T-helper 2 cell (primary cell): ENCODE data around the gene ARMC6.
"Not testable (repeated sequence)": the region's sequence is repeated elsewhere in the genome, so short reads cannot be mapped to it uniquely, and the experiment has no call there.

ENCODE experiments used
- DNase-seq, 5 experiments: peaks; one replicate each; pipeline versions ENCODE4 v3.0.0 to v3.0.0-alpha.2; 2012 to 2022

ARMC6 gene

DNA sequence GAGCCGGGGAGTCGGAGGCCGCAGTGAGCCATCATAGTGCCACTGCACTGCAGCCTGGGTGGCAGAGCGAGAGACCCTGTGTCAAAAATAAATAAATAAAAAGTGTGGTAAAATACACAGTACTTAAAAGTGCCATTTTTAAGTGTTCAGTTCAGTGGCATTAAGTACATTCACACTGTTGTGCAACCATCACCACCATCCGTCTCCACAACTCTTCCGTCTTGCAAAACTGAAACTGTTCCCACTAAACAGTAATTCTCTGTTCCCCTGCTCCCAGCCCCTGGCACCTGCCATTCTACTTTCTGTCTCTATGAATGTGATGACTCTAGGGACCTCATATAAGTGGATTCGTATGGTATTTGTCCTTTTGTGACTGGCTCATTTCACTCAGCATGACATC lies 43.7 kb downstream of the ARMC6 start:
- DNase-seq = no peak

DNA sequence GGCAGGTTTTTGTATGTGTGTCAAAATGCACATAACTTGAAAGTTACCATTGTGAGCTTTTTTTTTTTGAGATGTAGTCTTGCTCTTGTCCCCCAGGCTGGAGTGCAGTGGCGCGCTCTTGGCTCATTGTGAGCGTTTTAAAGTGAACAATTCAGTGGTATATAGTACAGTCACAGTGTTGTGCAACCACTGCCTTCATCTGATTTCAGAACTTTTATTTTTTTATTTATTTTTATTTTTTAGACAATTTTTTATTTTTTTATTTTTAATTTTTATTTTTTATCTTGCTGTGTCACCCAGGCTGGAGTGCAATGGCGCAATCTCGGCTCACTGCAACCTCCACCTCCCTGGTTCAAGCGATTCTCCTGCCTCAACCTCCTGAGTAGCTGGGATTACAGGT lies 45.4 kb downstream of the ARMC6 start:
- DNase-seq = no peak

DNA sequence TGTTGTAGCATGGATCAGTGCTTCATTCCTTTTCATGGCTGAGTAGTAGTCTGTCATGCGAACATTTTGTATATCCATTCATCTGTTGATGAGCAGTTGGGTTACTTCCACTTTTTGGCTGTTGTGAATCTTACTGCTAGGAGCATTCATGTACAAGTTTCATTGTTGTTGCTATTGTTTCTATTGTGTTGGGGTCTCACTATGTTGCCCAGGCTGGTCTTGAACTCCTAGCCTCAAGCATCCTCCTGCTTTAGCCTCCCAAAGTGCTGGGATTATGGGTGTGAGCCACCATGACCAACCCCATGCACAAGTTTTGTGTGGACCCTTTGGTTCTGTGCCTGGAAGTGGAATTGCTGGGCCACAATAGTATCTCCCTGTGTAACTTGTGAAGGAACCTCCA lies 46.2 kb downstream of the ARMC6 start:
- DNase-seq = no peak

DNA sequence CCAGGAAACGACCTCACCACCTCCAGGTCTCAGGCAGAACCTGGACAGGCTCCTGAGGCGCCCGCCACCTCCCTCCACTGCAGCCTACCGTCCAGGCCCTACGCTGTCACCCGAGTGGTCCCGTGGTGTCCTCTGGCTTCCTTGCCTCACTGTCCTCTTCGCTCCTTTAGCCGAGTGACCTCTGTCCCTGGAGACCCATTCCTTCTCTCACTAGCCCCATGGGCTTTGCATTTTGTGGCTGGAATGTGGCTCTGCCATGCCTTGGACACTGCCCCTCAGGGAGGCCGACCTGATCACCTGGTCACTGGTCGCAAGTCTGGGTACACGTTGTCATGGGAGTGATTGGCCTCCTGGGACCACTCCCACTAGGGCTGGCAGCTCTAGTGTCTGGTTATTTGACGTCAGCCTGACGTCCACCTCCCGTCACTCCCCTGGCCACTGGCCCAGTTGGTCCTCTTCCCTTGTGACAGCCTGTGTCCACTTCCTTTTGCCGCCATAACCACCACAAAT lies 48.3 kb downstream of the ARMC6 start:
- no peak for DNase-seq

DNA sequence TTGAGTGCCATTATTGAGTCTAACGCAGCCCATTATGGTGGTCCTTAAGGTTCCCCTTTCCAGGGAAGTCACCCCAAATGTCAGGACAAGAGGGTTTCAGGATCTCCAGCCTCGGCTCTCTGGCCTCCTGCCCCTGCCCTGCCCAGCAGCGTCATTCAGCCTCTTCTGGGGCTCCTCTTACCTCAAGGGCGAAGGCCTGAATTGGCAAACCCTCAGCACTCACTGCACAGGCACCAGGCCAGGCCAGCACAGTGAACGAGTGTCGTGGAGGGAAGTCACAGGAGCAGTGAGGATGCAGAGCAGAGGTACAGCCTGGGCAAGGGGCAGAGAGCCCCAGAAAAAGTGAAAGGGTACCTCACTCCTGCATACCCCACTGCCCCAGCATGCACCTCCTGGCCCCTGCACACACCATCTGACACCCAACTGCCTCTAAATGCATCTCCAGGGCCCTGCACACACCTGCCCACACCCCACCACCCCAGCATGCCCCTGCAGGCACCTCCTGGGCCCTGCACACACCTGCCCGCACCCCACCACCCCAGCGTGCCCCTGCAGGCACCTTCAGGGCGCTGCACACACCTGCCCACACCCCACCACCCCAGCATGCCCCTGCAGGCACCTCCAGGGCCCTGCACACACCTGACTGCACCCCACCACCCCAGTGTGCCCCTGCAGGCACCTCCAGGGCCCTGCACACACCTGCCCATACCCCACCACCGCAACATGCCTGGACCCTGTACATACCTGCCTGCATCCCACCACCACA lies 50.2 kb downstream of the ARMC6 start:
- DNase-seq = no peak

DNA sequence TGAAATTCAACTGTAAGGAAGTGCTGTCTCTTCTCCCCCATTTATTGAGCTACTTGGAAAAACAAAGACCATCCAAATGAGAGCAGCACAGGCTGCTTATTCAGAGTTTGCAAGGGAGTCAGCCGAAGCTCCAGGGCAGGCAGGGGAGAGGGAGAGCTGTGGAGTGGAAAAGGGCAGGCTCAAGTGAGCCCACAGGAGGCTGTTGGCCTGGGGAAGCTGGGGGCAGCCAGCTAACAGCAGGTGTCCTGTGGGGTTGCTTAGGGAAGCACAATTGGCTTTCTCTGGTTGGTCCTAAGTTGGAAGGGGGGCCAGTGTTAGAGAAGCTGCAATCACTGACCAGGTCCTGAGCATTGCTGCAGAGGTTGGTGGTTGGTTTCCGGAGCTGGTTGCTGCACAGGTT lies 54.3 kb downstream of the ARMC6 start:
- DNase-seq = no peak

DNA sequence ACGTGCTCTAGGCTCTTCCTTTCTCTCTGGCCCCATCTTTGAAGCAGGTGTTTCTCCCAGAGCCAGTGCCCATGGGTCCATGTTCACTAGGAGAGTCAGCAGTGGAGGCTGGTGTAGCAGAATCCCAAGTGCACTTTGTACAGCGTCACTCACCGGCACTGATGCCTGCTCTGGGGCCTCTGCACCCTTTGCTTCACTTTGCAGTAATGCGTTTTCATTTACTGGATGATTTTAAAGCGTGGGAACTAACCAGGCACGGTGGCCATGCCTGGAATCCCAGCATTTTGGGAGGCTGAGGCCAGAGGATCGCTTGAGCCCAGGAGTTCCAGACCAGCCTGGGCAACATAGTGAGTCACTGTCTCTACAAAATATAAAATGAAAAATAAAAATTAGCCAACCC lies 61.1 kb downstream of the ARMC6 start:
- no peak for DNase-seq

DNA sequence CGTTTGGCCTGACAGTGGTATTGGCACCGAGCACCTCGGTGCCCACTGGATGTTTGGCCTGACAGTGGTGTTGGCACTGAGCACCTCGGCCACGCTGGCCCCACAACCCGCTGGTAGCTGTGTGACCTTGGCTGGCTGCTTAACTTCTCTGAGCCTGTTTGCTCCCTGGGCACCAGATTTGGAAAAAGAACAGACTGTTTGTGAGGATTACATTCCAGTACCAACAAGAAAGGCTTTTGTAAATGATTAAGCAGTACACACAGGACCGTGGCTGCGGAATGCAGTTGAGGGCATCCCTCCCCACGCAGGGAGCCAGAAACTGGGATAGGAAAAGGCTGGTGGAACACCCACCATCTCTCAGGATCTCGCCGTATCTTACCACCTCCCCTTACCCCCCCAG lies 62.3 kb downstream of the ARMC6 start:
- no peak for DNase-seq

DNA sequence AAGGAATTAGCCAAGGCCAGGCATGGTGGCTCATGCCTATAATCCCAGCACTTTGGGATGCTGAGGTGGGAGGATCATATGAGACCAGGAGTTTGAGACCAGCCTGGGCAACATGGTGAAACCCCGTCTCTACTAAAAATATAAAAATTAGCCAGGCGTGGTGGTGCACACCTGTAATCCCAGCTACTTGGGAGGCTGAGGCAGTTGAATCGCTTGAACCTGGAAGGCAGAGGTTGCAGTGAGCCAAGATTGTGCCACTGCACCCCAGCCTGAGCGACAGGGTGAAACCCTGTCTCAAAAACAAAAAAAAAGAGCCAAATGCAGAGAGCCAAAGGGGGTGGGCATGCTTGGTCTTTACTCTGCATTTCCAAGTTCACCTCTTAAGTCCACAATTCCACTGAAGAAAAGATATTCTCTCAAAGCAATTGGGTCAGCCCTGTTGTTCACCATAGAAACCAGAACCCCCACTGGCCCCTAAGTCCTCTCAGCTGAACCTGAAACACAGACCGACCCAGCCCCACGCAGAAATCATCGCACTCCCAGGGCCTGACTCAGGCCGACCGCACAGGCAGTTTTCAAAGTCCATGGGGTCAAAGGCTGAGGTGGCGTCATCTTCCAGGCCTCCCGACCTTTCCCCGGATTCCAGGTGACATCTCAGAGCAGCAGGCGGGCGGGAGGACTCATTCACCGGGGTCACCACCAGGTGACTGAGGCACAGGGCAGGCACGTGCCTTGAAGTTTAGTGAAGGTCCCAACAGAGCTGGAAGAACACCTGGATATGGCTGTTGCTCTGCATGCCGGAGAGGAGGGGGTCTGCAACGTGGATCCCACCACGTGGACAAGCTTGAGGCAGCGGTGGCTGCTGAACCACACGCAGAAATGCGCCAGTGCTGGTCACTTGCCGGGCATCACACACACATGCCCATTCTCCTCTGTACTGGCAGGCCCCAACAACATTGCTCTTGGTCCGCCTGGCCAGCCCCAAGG lies 63.5 kb downstream of the ARMC6 start:
- DNase-seq = no peak

DNA sequence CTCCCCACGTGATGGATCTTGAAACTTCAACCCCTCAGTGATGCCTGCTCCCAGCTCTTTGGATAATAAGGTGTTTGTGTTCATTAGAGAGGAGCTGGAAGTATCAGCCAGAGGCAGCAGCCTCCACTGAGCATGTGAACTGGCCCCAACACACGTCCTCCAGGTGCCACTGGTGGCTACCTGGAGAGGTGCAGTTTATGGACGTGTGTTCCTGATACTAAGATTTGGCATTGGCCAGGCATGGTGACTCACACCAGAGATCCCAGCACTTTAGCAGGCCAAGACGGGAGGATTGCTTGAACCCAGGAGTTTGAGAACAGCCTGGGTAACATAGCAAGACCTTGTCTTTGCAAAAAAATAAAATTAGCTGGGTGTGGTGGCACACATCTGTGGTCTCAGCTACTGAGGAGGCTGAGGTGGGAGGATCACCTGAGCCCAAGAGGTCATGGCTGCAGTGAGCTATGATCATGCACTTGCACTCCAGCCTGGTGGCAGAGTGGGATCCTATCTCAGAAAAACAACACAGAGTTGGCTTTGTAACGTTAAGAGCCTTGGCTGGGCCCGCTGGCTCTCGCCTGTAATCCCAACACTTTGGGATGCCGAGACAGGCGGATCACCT lies 64.8 kb downstream of the ARMC6 start:
- DNase-seq = no peak

DNA sequence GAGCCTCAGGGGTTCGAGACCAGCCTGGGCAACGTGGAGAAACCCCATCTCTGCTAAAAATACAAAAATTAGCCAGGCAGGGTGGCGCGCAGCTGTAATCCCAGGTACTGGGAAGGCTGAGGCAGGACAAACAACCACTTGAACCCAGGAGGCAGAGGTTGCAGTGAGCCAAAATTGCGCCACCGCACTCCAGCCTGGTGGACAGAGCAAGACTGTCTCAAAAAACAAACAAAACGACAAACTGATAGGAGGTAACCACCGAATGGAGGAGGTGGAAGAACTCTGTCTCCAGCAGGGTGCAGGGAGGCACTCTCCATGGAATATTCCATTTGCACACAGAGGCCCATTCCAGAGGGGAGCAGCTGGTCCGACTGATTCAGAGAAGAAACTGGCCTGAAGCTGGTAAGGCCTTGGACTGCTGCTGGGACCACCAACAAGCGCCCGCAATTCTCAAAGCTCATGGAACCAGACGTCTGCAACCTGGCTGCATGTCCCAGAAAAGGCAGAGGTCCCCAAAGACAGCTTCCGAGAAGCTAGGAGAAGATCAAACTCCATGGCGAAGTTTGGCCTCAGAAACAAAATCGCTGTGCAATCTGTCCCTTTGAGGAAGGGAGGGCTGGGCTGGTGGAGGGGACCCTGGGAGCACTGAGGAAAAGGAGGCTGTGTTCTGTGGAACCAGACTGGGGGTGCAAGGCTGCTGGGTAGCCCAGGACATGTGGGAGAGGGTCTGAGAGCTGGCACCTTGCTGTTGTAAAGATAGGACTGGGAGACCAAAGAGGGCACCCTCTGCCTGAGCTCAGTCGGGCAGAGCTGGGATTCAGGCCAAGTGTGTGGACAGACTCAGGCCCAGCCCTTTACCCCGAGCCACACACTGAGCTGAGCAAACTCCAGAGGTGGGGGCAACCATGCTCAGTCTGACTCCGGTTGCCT lies 65.6 kb downstream of the ARMC6 start:
- no peak for DNase-seq

DNA sequence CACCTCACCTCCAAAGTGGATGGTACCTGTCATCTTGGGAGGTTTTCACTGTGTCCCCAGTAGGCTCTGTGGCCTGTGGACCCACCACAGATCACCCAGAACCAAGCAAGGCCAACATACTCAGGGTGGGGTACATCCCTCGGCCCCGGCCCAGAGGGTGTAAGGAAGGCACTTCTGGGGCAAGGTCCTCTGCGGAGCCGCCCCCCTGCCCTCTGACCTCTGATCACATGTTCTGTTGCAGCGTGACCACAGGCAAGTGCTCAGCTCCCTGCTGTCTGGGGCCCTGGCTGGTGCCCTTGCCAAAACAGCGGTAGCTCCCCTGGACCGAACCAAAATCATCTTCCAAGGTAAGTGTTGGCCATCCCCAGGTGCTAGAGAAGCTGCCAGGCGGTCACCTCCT lies 68.1 kb downstream of the ARMC6 start:
- DNase-seq = no peak

DNA sequence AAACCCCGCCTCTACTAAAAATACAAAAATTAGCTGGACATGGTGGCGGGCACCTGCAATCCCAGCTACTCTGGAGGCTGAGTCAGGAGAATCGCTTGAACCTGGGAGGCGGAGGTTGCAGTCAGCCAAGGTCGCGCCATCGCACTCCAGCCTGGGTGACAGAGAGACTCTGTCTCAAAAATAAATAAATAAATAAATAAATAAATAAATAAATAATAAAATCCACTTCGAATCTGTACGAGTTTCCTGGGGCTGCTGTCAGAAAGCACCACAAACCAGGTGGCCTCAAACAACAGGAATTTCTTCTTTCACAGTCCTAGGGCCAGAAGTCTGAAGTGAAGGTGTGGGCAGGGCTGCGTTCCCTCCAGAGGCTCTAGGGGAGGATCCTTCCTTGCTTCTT lies 69.2 kb downstream of the ARMC6 start:
- DNase-seq = not testable (repeated sequence)

DNA sequence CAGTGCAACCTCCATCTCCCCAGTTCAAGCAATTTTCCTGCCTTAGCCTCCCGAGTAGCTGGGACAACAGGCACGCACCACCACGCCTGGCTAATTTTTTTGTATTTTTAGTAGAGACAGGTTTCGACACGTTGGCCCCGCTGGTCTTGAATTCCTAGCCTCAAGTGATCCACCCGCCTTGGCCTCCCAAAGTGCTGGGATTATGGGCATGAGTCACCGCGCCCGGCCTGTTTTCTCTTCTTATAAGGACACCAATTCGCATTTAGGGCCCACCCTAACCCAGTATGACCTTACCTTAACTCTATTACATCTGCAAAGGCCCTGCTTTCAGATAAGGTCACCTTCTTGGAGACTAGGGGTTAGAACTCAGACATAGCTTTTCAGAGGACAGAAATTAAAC lies 69.8 kb downstream of the ARMC6 start:
- no peak for DNase-seq

DNA sequence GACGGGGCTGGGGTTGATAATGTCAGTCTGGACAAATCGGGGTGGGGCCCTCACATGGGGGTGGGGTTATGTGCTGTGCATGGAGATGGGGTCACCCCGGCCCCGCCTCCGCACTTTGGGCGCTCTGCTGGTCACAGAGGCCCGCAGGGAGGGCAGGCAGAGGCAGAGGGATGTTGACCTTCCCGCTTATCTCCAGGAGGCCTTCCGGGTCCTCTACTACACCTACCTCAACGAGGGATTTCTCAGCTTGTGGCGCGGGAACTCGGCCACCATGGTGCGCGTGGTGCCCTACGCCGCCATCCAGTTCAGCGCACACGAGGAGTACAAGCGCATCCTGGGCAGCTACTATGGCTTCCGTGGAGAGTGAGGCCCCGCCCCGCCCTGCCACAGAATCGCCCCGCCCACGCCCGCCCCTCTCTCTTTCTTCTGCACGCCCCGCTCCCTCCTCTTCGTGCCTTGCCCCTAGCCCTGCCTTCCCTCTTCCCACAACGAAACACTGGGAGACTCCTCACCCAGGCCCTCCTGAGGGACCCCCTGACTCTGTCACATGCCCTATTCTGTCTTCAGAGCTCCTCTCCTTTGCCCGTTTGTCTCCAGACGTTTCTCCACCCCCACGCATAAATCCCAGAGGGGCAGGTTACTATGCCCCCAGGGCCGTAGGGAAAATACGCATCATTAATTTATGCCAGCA lies 72.1 kb downstream of the ARMC6 start:
- DNase-seq = no peak

DNA sequence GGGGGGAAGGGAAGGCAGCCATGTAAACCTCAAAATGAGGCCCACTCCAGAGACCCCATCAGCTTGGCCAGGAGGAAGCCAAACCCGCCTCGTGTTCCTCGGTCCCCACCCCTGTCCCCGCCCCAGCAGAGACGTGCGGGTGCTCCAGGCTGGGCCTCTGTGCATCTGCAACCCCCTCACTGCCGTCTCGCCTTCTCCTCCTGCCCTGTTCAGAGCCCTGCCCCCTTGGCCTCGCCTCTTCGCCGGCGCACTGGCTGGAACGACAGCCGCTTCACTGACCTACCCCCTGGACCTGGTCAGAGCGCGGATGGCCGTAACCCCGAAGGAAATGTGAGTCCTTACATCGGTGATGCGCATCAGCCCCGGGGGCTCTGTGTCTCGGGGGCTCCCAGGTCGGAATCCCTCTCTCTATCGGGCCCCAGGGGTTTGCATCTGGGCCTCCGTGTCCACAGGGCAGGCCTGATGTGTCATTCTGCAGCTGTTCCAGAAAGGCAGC lies 72.7 kb downstream of the ARMC6 start:
- DNase-seq = no peak

DNA sequence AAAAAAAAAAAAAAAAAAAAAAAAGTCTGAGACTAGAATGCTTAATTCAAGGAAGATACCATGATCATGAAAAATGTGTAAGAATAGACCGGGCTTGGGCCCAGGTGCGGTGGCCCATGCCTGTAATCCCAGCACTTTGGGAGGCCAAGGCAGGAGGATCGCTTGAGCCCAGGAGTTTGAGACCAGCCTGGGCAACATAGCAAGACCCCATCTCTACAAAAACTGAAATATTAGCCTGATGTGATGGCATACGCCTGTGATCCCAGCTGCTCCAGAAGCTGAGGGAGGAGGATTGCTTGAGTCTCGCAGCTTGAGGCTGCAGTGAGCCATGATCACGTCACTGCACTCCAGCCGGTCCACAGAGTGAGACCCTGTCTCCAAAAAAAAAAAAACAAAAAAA lies 73.5 kb downstream of the ARMC6 start:
- DNase-seq = not testable (repeated sequence)

DNA sequence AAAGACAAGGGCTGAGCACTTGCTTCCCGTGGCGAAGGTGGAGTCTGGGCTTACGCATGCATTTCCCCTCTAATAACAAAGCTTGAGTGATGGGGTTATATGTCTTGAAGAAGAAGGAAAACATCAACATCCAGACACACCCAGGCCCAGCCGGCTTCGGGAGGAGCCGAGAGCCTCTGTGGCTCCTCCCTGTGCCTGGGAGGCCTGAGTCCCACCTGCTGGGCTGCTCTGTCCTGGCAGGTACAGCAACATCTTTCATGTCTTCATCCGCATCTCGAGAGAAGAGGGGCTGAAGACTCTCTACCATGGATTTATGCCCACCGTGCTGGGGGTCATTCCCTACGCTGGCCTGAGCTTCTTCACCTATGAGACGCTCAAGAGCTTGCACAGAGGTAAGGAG lies 74.3 kb downstream of the ARMC6 start:
- no peak for DNase-seq
